ENCODE results near the gene BSN.

GRCh38 chr3:49552087-49552486 is 2.2 kb upstream of the BSN start:
- TF ChIP-seq, protein P1, sequence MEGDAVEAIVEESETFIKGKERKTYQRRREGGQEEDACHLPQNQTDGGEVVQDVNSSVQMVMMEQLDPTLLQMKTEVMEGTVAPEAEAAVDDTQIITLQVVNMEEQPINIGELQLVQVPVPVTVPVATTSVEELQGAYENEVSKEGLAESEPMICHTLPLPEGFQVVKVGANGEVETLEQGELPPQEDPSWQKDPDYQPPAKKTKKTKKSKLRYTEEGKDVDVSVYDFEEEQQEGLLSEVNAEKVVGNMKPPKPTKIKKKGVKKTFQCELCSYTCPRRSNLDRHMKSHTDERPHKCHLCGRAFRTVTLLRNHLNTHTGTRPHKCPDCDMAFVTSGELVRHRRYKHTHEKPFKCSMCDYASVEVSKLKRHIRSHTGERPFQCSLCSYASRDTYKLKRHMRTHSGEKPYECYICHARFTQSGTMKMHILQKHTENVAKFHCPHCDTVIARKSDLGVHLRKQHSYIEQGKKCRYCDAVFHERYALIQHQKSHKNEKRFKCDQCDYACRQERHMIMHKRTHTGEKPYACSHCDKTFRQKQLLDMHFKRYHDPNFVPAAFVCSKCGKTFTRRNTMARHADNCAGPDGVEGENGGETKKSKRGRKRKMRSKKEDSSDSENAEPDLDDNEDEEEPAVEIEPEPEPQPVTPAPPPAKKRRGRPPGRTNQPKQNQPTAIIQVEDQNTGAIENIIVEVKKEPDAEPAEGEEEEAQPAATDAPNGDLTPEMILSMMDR (IDR thresholded peaks at IDR 0.05; ENCODE audit: borderline replicate concordance, extremely low read depth, low read length, poor library complexity, severe bottlenecking) = no peak
- no peak for TF ChIP-seq EZH2 (IDR thresholded peaks at IDR 0.05; ENCODE audit: borderline replicate concordance, low read depth, low read length, severe bottlenecking)

Measured in DND-41 (cell line).